Measurements from ENCODE around the gene RTN4R. TPM values are rescaled to one million over a fixed set of nuclear protein-coding genes. Genes with fewer than 3 reads are reported as not detected.
"Not testable (repeated sequence)": the region's sequence is repeated elsewhere in the genome, so short reads cannot be mapped to it uniquely, and the experiment has no call there.

Gene RTN4R
- total and polyA plus RNA-seq, 2 of the 8 experiments (the other 6 are each of a cell fraction or from before 2014, with no cell fraction given): 21.8 to 41.3 TPM

GRCh38 chr22:20277936-20278635 is 10.0 kb upstream of the RTN4R start:
- H2AK5ac ChIP-seq (ENCODE audit: low read depth, low read length); H3K18ac ChIP-seq (ENCODE audit: extremely low read depth, low read length); H2BK15ac ChIP-seq (ENCODE audit: low read length); H3K9ac ChIP-seq (replicated peaks in 1 of 4; ENCODE audit: extremely low read depth in 1 of 4, low read depth in 3 of 4, low read length in 3 of 4); H3K4ac ChIP-seq (replicated peaks; ENCODE audit: insufficient read length, low read depth, low read length); H3K23ac ChIP-seq (ENCODE audit: insufficient read length); H3K4me1 ChIP-seq (replicated peaks in 1 of 4; ENCODE audit: control insufficient read depth in 3 of 4, insufficient read depth in 4 of 4, low read length in 3 of 4); FAIRE-seq; H2BK12ac ChIP-seq (ENCODE audit: low read depth, low read length); H2BK120ac ChIP-seq (replicated peaks; ENCODE audit: low read depth, low read length); H4K8ac ChIP-seq (ENCODE audit: extremely low read depth, insufficient read depth, low read length); H3K79me2 ChIP-seq (ENCODE audit: control insufficient read depth in 1 of 2, insufficient read depth in 2 of 2, low read length in 2 of 2); H3K4me3 ChIP-seq (ENCODE audit: extremely low read depth in 1 of 4, insufficient read depth in 2 of 4, low read depth in 3 of 4, low read length in 4 of 4); H3K4me2 ChIP-seq (ENCODE audit: insufficient read depth in 1 of 2, low read depth in 2 of 2, low read length in 2 of 2); H3K79me1 ChIP-seq (ENCODE audit: low read depth, low read length); H3K14ac ChIP-seq (ENCODE audit: insufficient read length); H3K56ac ChIP-seq (replicated peaks; ENCODE audit: insufficient read length, low read depth, low read length); H2AFZ ChIP-seq (ENCODE audit: low read length); H3K27me3 ChIP-seq (replicated peaks in 1 of 4; ENCODE audit: control insufficient read depth in 3 of 4, extremely low read depth in 1 of 4, insufficient read depth in 3 of 4, low read length in 3 of 4); H4K91ac ChIP-seq (replicated peaks; ENCODE audit: insufficient read length, low read length); H3K27ac ChIP-seq (ENCODE audit: low read depth, low read length); H2BK20ac ChIP-seq (ENCODE audit: low read length); H4K5ac ChIP-seq (ENCODE audit: insufficient read length, low read depth, low read length); H3K36me3 ChIP-seq (ENCODE audit: control insufficient read depth in 2 of 4, insufficient read depth in 4 of 4, low read length in 3 of 4); H4K20me1 ChIP-seq (replicated peaks in 1 of 2; ENCODE audit: control insufficient read depth in 1 of 2, insufficient read depth in 2 of 2, low read length in 2 of 2); DNase-seq (ENCODE audit: low read depth in 1 of 2, low spot score in 2 of 2); H2BK5ac ChIP-seq (ENCODE audit: low read depth, low read length); POLR2A ChIA-PET (ENCODE audit: partially characterized antibody); H3K9me3 ChIP-seq (ENCODE audit: insufficient read depth in 2 of 2, low read depth in 1 of 2, low read length in 1 of 2); H3K23me2 ChIP-seq (ENCODE audit: low read depth, low read length): not testable (repeated sequence)
- 72% methylated on average over 12 of the region's 18 CpGs; no CpG with 5 or more reads in 1 of the 2 experiments for WGBS, 2 experiments (ENCODE audit: extremely low coverage in 1 of 2, insufficient coverage in 1 of 2, insufficient read length in 1 of 2, insufficient replicate concordance in 2 of 2, low coverage in 1 of 2, low lambda C conversion rate in 2 of 2, missing lambda C conversion rate in 1 of 2)
- CTCF ChIA-PET (ENCODE audit: partially characterized antibody): interaction anchor here (1.4 kb wide), 1 partner anchor 32 kb away, joined by 3 read pairs; no protein-coding TSS in a partner anchor

Data from H1 (cell line).